OCI-M2 (cell line): ENCODE measurements around the gene GSAP.
"Not testable (repeated sequence)": the region's sequence is repeated elsewhere in the genome, so short reads cannot be mapped to it uniquely, and the experiment has no call there.

Experiments
- DNase-seq: peaks from one replicate; lab custom pipeline; 2025; ENCODE audit not compliant: unreplicated experiment; lab: John Stamatoyannopoulos, UW

Gene GSAP

DNA sequence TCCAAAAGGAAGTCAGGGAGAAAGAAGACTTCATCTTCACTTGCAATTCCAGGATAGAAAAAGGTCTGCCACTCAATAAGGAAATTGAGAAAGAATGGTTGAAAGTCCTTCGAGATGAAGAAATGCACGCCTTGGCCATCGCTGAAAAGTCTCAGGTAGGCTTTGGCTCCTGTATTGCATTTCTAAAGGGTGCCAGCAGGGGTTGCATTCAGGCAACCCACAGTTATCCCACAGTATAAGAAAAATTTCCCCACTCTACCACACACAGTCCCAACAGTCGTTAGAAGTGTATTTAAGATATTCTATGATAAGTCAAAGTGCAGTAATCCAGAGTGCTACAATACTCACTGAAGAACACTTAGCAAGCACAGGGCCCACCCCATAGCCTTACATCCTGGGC, 123.1 kb downstream of the GSAP start:
- no peak for DNase-seq

DNA sequence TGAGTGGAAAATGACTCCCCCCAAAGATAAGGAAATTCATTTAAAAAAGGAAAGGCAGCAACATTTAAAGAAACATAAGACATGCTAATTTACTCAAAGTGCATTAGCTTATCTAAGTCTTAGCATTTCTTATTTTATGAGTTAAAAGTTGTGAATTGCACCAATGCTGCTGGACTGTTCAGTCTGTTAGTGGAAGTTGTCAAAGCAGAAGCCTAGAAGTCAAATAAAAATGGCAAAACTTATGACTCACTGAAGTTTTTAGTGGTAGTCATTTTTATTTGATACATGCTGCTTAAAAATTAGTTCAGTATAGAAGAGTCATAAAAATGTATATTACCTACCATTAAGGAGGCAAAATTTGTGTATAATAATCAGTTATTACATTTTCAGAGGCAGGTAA, 125.7 kb downstream of the GSAP start:
- DNase-seq = no peak

DNA sequence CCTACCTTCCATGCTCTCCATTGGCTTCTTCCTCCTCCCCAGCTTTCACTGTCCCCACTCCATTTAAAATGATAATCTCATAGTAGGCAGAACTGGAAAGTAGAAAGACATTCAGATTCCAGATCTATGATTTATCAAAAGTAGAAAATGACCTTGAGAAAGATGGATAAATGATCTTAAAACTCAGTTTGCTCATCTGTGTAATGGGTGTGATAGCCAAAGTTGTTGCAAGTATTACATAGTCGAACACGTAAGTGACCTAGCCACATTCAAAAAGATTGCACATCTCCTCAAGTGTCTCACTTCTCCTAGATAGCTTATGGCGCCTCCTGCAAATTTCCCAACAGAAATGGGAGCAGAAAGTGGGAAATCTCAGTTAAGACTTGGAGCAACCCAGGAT, 126.8 kb downstream of the GSAP start:
- DNase-seq = no peak

DNA sequence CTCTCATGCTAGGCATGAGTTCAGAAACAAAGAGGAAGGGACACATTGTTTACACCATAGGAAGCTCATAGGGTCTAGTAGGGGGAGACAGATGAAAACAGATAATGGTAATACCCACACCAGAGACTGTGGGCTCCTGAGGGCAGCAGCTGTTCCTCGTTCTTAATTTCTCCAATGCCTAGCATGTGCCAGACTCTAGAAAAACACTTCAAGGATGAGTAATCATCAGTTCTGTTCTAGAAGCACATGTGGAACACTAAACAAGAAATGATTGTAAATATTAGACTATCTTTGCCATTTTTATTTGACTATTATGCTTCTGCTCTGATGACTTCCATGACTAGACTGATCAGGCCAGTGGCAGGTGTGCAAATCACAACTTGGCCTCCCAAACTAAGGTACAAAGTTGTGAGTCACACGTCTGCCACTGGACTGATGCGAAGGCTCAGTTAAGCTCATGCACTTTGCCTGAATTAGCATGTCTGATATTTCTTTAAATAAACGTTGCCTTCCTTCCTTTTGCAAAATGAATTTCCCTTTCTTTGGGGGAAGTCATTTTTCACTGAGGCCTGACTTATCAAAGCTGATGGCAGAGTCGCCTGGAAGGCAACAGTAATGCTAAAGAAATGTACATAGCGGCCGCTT, 127.4 kb downstream of the GSAP start:
- no peak for DNase-seq

DNA sequence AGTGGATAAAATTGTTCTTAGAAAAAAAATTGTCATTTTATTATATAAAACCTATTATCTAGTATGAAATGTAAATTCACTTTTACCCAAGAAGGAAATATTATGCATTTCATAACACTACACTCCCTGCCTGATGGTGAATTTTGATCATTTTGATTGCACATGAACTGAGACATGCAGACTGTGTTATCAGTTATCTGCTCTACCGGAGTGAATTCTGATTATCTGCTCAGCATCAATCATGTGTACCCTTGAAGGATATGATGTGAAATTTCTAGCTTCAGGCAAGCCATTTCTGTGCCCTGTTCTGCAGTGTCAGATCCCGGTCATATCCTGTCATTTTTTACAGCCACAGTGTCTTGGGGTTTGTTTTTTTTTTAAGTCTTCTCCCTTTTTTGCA, 131.5 kb downstream of the GSAP start:
- DNase-seq = no peak

DNA sequence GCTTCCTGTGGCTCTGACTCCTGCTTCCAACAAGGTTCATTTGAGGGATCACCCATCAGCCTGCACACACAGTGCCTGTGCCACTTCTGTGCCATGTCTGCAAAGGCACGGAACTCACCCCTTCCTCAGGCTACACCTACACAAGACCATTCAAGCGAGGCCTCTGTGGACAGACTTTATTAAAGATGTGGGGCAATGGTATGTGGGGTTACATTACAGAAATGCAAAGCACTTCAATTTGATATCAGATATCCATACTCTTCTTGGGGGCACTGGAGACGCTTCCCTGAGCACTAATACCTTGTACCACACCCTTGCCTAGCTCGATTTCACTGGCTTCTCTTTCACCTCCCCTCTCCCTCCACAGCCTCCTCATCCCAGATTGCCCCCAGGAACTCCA, 132.1 kb downstream of the GSAP start:
- DNase-seq = no peak

DNA sequence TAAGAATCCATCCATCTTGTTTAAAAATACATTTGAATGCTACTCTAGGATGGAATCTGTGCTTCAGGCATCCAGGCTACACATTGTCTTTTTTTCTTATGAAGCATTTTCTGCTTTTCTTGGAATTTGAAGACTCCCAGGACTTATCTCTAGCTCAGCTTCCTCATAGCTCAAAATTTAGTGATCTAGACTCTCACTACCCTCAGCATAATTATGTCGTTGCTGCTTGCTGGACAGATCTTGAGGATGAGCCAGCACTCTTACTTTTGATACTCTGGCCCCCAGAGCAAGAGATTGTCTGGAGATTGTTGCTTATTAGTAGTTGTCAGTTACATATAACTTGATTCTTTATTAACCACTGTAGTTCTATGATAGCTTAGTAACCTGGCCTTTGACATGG, 133.3 kb downstream of the GSAP start:
- no peak for DNase-seq

DNA sequence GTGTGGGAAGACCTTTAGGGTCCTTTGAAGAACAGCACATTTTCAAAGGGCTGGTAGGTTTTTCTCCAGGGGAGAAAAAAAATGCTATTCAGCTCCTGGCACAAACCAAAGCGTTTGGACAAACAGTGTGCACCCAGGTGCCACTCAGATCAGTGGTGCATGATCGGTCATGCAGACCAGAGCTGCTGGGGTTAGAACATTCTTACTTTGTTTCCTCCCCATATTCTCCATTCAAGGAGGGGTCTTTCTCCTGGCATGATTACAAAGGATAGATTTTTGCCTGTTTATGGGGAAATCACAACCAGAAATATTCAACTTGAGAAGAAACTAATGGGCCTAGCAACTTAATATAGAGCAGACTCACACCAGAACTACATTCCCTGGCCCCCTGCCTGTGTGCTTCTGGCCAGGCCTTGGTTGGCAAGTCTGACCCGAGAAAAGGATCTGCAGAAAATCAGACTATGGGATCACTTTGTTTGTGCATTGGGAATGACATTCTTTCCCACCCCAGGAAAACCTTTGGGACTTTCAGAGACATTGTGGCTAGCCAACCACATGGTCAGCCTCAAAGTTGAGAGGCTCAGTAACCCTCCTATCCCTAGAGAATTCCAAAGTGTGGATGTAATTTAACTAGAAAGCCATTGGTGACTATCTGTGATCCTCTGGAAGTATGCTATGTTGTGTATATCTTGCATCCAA, 134.2 kb downstream of the GSAP start:
- DNase-seq = no peak

DNA sequence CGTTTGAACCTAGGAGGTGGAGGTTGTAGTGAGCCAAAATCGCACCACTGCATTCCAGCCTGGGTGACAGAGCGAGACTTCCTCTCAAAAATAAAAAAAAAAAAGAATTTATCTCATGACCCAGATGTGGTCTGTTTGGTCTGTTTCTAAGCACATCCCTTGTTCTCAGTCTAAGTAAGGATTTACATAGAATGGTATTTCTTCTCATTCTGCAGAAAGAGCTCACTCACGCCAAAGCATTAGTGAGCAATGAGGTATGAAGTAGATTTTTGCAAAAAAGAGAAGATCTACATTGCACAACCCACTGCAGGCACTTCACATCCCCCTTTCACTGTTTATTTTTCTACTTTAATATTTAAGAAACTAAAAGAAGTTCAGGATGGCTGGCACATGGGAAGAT, 140.0 kb downstream of the GSAP start:
- DNase-seq = no peak

DNA sequence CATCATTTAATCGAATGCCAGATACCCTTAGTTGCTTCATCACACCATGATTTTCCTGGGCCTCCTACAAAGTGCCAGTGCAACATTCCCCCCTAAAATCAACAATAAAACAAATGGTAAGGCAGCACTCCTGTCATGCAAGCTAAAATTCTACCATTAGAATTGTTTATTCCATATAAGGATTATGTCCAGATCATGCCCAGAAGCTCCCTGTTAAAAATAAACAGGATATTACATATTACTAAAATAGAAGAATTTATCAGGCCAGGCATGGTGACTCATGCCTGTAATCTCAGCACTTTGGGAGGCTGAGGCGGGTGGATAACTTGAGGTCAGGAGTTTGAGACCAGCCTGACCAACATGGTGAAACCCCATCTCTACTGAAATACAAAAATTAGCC, 140.5 kb downstream of the GSAP start:
- DNase-seq = not testable (repeated sequence)

DNA sequence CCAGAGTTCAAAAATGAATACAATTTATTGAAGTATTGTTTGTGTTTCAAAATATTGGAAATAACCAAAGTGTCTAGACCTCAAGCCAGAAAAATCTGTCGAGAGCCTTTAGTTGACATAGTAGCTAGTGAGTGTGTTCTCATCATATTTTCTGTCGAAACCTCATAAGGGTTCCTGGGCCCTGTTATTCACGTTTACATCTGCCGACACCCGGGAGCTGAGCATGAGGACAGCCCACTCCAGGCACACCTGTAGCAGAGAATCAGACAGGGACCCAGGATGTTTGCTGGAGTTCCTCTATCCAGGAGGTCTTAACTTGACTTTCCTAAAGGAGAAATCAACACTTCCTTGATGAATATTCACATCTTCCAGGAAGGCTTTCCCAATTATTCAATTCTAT, 144.4 kb downstream of the GSAP start:
- DNase-seq = no peak

DNA sequence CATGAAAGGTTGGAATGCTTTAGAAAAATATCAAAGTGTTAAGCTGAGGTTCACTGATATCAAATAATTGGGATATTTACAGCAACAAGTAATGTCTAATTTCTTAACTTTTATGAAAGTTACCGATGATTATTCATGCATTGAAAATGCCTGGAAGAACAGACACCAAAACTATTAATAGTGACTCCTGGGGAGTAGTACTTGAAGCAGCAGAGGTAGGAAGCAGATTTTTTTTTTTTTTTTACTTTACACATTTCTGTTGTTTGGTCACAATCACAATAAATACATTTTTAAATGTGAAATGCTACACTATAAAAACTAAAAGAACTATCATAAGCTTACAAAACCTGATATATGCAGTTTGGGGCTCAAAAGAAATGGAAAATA, 146.1 kb downstream of the GSAP start:
- no peak for DNase-seq

DNA sequence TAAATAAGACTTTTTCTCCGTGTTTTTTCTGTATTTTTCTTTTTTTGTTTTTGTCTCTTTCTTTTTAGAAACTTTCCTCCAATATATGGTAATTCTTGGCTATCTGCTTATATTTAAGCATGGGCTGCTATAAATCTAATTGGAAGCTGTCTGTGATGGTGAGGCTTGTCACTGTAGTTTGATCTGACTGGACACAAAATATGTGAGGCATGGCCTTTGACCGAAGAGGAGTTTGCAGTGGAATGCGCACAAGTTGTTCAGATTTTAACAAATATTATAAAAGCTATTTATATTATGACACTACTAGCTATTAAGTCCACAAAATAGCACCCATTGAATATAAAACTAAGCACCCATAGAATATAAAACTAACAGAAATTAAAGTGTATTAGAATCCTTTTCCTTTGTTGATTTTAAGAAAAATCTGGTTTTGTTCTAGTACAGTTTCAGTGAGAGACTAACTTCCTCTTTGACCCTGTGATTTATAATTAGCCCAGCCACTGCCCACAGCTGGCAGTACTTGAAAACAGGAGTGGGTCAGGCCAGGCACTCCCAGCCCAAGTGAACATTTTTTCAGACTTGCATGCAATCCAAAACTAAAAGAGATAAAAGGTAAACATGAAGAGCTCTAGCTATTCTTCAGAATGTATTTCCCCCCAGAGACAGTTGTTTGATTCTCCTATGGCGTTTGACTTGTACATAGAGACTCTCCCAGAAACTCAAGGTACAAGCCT, 146.6 kb downstream of the GSAP start:
- DNase-seq = no peak

DNA sequence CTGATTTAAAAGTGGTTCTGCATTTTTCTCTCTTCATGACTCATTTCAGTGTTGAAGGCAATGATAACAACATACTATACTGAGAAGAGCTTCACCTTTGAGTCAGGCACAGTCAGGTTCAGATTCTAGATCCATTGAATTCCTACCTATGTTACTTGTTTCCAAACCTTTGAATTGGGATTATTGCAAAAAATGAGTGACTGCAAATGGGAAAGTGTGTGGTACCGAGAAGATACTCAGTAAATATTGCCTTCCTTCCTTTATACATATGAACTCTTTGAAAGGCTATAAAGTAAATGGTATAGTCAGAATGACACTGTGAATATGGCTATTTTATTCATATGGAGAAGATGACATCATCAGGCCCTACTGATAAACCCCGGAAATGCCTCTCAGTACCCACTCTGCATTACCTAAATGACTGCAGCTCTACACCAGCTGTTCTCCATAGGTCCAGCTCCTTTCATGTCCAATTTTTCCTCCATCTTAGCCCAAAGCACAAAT, 149.8 kb downstream of the GSAP start:
- no peak for DNase-seq

DNA sequence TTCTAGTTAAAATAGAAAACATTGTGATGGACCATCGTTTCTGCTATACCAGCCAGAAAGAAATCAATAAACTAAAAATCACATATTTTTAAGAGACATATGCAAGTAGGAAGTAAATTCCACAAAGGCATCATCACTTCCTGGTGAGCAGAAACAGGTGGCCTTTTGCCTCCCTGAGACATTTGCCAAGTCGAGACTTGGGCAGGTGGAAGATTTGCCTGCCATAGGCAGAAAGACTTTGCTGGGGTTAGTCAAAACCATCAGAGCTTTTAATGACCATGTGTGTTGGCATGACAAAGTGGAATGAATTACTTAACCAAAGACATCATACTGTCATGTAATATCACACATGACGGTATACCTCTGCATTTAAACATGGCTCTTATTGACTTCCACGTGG, 150.5 kb downstream of the GSAP start:
- DNase-seq = no peak

DNA sequence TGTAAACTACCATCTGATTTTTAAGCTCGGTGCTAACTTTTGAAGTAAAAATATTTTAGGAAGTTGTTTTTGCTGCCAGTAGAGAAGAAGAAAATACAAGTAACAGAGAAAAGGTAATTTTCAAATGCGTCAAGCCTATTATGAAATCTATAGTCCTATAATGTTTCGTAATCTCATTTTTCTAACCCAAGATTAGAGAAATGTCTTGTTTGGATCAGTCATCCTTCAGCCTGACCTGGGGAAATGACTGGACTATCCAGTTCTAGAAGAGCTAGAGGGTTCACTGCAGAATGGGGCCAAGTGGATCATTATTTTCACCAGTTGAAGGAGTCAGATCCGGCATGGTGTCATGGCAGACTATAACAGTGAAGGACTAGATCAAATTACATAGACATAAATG, 153.8 kb downstream of the GSAP start:
- DNase-seq = no peak
